Kidney epithelial cell (primary cell): ENCODE measurements around the gene OGFR. TPM values are rescaled to one million over a fixed set of nuclear protein-coding genes. Genes with fewer than 3 reads are reported as not detected.

Source experiments
- DNase-seq: peaks from one replicate; pipeline ENCODE4 v3.0.0-alpha.2; 2010; ENCODE audit warnings: low read depth
- H3K27me3 ChIP-seq: 2 replicates; pipeline ENCODE4 v1.6.0; 2011; ENCODE audit warnings: low read length; ENCODE audit not compliant: control insufficient read depth, insufficient read depth
- H3K36me3 ChIP-seq: 2 replicates; pipeline ENCODE4 v1.5.1; 2011; ENCODE audit warnings: low read length; ENCODE audit not compliant: control insufficient read depth, insufficient read depth
- H3K4me3 ChIP-seq: 2 replicates; pipeline ENCODE4 v1.5.1; 2011; ENCODE audit warnings: low read depth, mild to moderate bottlenecking, control low read depth, low read length
- CTCF ChIP-seq: IDR thresholded peaks from 2 replicates; pipeline ENCODE4 v1.5.1; 2011; ENCODE audit warnings: mild to moderate bottlenecking, moderate library complexity, low read length, control low read depth, inconsistent platforms; ENCODE audit not compliant: insufficient read depth, poor library complexity, severe bottlenecking
- total RNA-seq: library from RNA; depleted of rRNA; stranded (reverse); fragments of >200 nt; gene quantifications from 2 replicates; pipeline ENCODE4 v1.2.3, GENCODE V29; 2015

Gene OGFR
- total RNA-seq, 1 donor from 2014 or later = 61.3 TPM

- no peak overlapping the region for H3K4me3 ChIP-seq
- peaks cover 21% of the 10 kb centered on the region for H3K27me3 ChIP-seq
- DNase-seq = no peak
- peaks cover 4% of the 10 kb centered on the region for H3K36me3 ChIP-seq
- no peak for TF ChIP-seq CTCF
Measured at GRCh38 chr20:62811720-62812119, 7.1 kb downstream of the OGFR start.

GRCh38 chr20:62812181-62812906 lies 7.7 kb downstream of the OGFR start:
- H3K27me3 ChIP-seq = peaks cover 25% of the 10 kb centered on the region
- no peak for DNase-seq
- no peak for TF ChIP-seq CTCF
- no peak overlapping the region for H3K4me3 ChIP-seq
- H3K36me3 ChIP-seq = peaks cover 4% of the 10 kb centered on the region

GRCh38 chr20:62812907-62813200 lies 8.2 kb downstream of the OGFR start:
- no peak overlapping the region for H3K4me3 ChIP-seq
- no peak for TF ChIP-seq CTCF
- H3K27me3 ChIP-seq = peaks cover 30% of the 10 kb centered on the region
- no peak for DNase-seq
- peaks cover 4% of the 10 kb centered on the region for H3K36me3 ChIP-seq

GRCh38 chr20:62813588-62813987 lies 9.0 kb downstream of the OGFR start:
- Histone ChIP-seq H3K36me3 (peaks cover 4% of the 10 kb centered on the region), H3K27me3 (peaks cover 31% of the 10 kb centered on the region), H3K4me3 (no peak overlapping the region)
- no peak for TF ChIP-seq CTCF
- no peak for DNase-seq

GRCh38 chr20:62814060-62814708 lies 9.5 kb downstream of the OGFR start:
- peaks cover 31% of the 10 kb centered on the region for H3K27me3 ChIP-seq
- no peak for TF ChIP-seq CTCF
- no peak overlapping the region for H3K4me3 ChIP-seq
- H3K36me3 ChIP-seq = peaks cover 4% of the 10 kb centered on the region
- DNase-seq = no peak

- no peak for DNase-seq
- TF ChIP-seq CTCF = no peak
- Histone ChIP-seq H3K27me3 (peaks cover 31% of the 10 kb centered on the region), H3K4me3 (no peak overlapping the region), H3K36me3 (peaks cover 4% of the 10 kb centered on the region)
Measured at GRCh38 chr20:62814709-62815065, 10.1 kb downstream of the OGFR start.
